PC-3 (cell line): ENCODE data around the gene PATL2.

ENCODE experiments used
- CTCF ChIP-seq: fragments of 300-600 bp; sonication (generic); conservative IDR thresholded peaks from 2 replicates; pipeline ENCODE4 v1.5.1; 2017; ENCODE audit warnings: antibody characterized with exemption, low read depth, mild to moderate bottlenecking, low read length
- EZH2 ChIP-seq: fragments of 300-600 bp; sonication (generic); IDR thresholded peaks from one replicate; pipeline ENCODE4 v1.6.1; 2017; ENCODE audit warnings: antibody characterized with exemption, mild to moderate bottlenecking, low read length; ENCODE audit not compliant: unreplicated experiment
- EZH2phosphoT487 ChIP-seq: fragments of 300-600 bp; sonication (generic); IDR thresholded peaks from 2 replicates; pipeline ENCODE4 v1.6.1; 2018; ENCODE audit warnings: mild to moderate bottlenecking, antibody characterized with exemption, low read length, borderline replicate concordance

DNA sequence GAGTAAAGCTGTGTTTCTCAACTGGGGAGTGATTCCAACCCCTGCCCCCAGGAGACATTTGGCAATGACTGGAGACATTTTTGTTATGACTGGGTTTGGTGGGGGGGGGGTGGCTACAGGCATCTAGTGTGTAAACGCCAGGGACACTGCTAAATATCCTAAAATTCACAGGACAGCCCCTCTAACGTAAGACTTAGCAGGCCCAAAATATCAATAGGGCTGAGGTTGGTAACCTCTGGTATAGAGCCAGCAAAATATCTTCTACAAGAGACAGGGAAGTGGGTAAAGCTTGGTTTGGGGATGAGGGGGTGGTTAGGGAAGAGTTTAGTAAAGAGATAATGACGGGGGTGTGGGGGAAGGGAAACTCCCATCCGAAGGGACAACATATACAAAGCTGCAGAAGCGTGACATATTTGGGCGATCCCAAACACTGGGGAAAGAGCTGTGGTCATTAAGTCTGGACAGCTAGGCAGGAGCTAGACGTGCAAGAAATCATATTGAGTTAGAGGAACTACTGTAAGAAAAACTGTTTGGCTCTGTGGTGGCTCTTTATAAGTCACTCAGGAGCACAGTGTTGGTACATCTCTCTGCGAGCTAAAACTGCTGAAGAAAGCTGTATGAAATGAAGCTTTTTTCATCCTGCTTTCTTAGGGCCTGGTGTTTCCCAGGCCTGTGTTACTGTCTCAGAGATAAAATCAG lies 24.5 kb upstream of the PATL2 start:
- no peak for TF ChIP-seq EZH2
- TF ChIP-seq EZH2phosphoT487: no peak
- no peak for TF ChIP-seq CTCF
